ENCODE results near the gene TM2D1. TPM values are rescaled to one million over a fixed set of nuclear protein-coding genes. Genes with fewer than 3 reads are reported as not detected.

TM2D1 gene
- total RNA-seq, 1 donor from 2014 or later = 40.8 TPM

DNA sequence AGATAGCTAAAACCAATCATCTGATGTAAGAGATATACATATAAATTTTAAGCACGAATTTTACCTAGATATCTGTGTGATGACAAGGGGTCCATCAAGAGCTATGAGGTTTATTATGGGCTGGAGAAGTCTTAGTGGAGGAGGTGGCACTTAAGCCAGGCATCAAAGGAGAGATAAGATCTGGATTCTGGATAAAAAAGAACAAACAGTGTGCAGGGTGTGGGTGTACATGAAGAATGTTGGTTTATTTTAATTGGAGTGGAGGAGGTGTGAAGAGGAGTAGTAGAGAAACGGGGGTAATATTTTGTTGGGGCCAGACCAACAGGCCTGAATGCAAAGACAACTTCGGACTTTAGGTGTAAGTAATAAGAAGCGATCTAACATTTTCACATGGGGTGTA, 80.6 kb downstream of the TM2D1 start:
- no peak for DNase-seq (ENCODE audit: low spot score)

DNA sequence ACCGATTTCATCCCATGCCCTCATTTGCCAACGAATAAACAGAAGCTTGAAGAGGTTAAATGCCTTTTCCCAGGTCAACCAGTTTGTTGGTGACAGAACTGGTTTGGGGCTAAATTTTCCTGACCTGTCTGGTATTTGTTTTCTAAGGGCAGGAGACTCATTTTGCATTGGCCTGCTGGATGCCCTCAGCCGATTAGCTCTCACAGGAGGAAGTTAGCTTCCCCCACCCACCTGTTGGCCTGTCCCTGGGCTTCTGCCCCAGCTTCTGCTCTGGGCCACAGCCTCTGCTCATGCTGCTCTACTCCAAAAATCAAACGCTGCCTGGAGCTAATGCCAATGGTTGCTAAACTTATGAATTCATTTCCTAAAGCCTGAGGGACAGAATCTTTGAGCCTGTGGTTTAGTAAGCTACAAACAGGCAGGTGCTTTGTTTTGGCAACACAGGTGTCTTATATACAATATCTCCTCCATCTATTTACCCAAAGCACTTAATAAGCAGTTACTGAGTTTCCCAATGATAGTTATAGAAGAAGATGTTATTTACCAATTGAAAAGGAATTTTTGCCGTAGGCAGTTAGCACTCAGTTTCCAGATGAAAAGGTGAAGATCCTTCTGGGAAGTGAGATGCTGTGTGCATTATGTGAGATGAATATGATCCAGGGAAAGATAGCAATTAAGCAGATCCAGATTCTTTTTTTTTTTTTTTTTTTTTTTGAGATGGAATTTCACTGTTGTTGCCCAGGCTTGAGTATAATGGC, 82.3 kb downstream of the TM2D1 start:
- DNase-seq (ENCODE audit: low spot score) = no peak

DNA sequence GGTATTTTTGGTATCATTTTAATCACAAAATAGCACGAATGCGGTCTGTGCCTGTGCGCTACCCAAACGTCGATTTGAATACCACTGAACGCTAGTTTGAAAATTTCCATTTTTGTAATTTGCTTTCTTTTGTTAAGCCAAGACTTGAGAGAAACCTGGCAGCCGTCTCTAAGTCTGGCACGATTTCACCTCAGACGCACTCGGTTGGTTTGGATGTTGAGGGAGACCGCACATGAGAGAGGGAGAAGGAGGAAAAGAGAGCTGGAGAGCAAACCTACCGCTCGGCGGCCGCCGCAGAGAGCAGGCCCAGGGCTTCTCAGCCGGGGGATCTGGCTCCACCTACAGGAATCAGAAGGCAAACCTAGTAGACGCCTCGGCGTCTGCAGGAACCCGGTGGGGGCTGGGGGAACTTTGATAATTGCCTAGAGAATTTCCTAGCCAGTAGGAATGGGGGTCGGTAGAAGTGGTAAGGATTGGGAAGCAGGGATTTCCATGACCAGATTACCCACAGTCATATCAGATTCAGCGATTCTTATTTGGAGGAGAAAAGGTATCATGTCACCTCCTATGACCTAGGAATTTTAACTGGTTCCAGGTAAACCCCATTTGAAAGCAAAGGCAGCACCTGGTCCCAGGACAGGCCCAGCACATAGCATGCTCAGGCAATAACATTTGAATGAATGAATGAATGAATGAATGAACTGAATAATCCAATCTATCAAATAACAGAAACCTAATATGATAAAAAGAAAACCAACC, 83.2 kb downstream of the TM2D1 start:
- DNase-seq (ENCODE audit: low spot score) = peak; percentile 77

- no peak for DNase-seq (ENCODE audit: low spot score)
These were observed 84.1 kb downstream of the TM2D1 start for GRCh38 chr1:61640531-61641530.

- no peak for DNase-seq (ENCODE audit: low spot score)
These were observed 85.2 kb downstream of the TM2D1 start for GRCh38 chr1:61639608-61640336.

DNA sequence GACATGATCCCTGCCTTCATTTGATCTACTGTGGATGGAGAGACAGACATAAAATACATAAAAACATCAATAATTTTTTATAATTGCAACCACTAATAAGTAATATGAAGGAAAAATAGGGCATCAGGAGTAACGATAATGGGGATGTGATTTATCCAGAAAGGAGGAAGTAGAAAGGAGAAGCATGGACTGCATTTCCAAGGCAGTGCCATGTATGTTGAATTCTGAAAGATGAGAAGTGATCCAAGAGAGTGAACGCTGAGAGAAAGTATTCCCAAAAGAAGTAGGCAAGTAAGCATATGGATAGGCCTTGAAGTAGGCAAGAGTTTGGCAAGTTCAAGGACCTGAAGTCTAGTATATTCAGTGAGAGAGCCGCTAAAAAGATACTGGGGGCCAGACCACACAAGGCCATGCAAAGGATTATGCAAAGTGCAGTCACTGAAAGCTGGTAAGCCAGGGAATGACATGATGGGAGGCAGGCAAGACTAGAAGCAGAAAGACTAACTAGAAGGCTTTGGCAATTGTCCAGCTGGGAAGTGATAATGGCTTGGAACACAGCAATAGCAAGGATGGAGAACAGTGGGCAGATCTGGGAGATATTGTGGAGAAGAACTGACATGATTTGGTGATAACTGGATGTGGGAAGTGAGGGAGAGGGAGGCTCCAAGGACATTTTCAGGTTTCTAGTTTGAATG, 85.9 kb downstream of the TM2D1 start:
- DNase-seq (ENCODE audit: low spot score) = no peak

DNA sequence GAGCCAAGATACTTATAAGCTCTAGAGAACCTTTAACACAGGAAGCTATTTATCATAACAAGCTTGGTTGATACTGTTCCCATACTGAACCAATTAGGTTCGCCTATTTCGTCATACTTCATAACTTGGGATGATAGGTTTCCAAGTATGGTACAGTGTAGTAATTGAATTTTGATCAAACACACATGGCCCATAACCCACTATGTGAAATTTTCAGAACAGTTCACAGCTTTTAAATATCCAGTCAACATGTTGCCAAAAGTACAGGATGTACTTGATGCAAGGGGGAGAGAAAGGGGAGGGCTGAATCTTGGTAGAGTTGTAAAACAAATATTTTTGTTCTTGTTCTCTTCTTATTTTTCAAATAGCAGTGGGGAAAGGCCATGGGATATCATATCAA, 86.6 kb downstream of the TM2D1 start:
- DNase-seq (ENCODE audit: low spot score) = no peak

GRCh38 chr1:61637470-61637869, 87.5 kb downstream of the TM2D1 start:
- no peak for DNase-seq (ENCODE audit: low spot score)

- no peak for DNase-seq (ENCODE audit: low spot score)
These were observed 88.1 kb downstream of the TM2D1 start for GRCh38 chr1:61636814-61637213.

DNA sequence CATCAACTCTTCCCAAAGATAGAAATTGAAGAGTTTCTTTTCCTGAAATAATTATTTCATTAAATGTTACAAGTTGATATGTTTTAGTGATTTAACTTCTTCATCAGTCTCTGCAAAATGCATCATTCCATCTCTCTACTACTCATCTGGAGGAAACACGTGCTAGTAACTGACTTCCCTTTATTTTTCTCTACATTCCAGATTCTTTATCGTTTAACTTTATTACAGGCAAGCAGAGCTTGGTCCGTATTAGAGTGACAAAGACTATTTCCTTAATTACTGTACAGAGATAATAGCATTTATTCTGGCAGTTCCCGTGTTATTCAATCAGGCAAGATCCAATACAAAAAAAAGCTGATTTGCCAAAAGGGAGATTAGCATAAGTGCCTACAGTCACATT, 88.6 kb downstream of the TM2D1 start:
- no peak for DNase-seq (ENCODE audit: low spot score)

DNA sequence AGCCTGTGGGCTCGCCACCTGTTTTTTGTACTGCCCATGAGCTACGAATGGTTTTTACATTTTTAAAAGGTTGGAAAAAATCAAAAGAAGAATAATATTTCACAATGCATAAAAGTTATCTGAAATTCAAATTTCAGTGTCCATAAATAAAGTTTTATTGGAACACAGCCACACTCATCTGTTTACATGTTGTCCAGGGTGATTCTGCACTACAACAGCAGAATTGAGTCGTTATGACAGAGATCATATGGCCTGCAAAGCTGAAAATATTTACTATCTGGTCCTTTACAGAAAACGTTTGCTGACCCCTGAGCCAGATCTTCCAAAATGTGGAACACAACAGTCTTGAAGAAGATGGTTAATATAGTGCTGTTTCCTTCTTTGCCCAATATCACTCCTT, 89.4 kb downstream of the TM2D1 start:
- no peak for DNase-seq (ENCODE audit: low spot score)

- DNase-seq (ENCODE audit: low spot score) = no peak
These were observed 93.5 kb downstream of the TM2D1 start for GRCh38 chr1:61631436-61631835.

Other genes with a start within 250 kb of the TM2D1 start
- gene PATJ, start 17.3 kb upstream of the TM2D1 start, total RNA-seq = 86.8 TPM